Stimulated activated CD4-positive, alpha-beta T cell treated with anti-CD3 and anti-CD28 coated beads, Interleukin-4, amount 100 ng/mL, for 48 hours (primary cell): ENCODE measurements around the gene SPATA16.
"Not testable (repeated sequence)": the region's sequence is repeated elsewhere in the genome, so short reads cannot be mapped to it uniquely, and the experiment has no call there.

ENCODE experiments used
- DNase-seq, 2 donors: peaks; one replicate each; pipeline ENCODE4 v3.0.0-alpha.2; 2020; ENCODE audit warnings: low read depth in 2 of 2

Gene SPATA16

DNA sequence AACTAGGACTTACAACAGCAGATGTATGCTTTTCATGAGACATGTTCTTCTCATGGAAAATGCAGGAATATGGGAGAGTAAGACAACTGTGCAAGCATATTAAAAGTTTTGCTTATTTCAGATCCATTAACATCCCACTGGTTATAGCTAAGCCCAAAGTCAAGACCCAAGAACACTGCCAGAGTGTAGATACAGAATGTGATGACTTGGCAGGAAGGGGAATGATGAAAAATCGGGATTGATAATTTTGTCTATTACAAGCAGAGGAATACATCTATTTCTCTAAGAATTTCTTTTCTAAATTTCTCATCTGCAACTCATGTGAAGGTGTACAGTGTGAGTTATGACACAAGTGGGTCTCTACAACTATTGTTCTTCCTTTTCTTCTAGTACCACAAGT, 76.4 kb downstream of the SPATA16 start:
- DNase-seq, result no peak

- DNase-seq, result no peak
Measured at GRCh38 chr3:173058229-173058628, 82.8 kb downstream of the SPATA16 start.

DNA sequence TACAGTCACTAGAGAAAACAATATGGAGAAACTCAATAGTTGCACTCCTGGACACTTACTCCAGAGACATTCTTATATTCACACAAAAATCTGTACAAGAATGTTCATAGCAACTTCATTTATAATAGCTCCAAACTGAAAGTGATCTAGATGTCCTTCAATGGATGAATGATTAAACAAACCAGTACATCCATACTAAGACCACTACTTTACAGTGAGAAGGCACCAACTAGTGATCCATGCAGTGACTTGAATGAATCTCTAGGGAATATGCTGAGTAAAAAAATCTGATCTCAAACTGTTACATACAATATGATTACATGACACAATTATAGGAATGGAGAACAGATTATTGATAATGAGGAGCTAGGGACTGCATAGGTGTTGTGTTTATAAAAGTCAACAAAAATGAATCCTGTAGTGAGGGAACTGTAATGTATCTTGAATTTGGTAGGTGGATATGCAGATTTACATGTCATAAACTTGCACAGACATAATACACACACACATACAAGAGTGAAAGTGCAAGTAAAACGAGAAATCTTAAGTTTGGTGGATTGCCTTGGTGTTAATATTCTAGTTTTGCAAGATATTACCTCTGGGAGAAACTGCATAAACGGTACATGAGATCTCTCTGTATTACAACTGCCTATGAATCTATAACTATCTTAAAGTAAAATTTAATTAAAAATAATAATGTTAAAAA, 85.7 kb downstream of the SPATA16 start:
- no peak for DNase-seq

GRCh38 chr3:173049360-173049759, 91.7 kb downstream of the SPATA16 start:
- DNase-seq, result no peak

- DNase-seq, result no peak
Measured at GRCh38 chr3:173045770-173046382, 95.2 kb downstream of the SPATA16 start.

GRCh38 chr3:173044998-173045397, 96.0 kb downstream of the SPATA16 start:
- no peak for DNase-seq

DNA sequence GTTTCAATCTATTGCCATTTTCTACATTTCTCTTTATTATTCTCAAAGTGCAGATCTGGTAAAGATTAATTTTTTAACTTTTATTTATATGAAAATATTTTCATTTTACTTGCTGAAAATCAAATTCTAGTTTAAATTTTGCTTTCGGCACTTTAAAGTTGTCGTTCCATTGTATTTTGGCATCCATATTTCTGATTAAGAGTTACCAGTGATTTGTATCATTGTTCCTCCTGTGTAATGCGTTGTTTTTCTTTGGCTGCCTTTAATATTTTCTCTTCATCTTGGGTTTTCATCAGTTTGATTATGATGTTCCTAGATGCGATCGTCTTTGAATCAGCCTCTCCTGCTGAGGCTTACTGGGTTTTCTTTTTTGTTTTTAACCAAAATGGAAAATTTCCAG, 97.3 kb downstream of the SPATA16 start:
- no peak for DNase-seq

DNA sequence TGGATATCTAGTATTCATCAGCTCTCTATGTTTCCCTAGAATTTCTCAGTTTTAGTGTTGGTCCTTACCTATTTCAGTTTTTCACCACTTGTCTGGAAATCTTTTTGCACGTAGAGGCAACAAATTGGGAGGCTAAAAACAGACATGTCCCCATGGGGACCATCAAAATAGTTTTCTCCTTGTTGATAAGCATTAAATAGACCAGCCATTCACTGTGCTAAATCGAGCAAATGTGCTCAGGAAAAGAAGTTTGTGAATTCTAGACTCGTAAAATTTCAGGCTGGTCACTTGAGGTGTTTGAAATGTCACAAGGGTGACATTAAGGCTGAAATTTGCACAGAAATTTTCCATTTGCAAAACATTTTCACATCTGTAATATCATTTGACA, 102.6 kb downstream of the SPATA16 start:
- DNase-seq, result no peak

- DNase-seq, result no peak
Measured at GRCh38 chr3:173037840-173038483, 103.1 kb downstream of the SPATA16 start.

DNA sequence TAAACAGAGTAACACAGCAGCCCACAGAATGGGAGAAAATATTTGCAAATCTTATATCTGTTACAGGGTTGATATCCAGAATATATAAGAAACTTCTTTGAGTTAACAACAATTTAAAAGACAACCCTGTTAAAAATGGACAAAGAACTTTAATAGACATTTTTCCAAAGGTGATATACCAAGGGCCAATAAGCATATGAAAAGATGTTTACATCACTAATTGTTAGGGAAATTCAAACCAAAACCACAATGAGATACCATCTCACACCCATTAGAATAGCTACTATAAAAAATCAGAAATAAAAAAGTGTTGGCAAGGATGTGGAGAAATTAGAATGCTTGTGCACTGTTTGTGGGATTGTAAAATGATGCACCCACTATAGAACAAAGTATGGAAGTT, 110.8 kb downstream of the SPATA16 start:
- DNase-seq, result no peak

DNA sequence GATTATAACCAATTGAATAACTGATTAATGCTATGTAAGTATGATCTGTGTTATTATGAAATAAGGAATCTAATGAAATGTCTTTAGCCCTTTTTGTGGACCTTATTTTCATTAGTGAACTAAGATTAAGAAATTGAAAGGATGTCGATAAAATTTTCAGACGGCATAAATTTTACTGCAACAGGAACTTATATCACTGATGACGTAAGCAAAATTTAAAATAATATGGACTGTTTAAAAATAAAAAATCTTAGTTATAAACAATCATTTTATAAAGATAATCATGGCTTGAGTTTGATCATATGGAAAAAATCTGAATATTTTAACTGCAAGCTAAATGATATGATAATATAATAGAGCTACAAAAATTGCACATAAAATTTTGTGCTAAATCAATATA, 112.7 kb downstream of the SPATA16 start:
- no peak for DNase-seq

GRCh38 chr3:173027429-173027828, 113.6 kb downstream of the SPATA16 start:
- DNase-seq, result no peak

- no peak for DNase-seq
Measured at GRCh38 chr3:173025941-173026340, 115.1 kb downstream of the SPATA16 start.

DNA sequence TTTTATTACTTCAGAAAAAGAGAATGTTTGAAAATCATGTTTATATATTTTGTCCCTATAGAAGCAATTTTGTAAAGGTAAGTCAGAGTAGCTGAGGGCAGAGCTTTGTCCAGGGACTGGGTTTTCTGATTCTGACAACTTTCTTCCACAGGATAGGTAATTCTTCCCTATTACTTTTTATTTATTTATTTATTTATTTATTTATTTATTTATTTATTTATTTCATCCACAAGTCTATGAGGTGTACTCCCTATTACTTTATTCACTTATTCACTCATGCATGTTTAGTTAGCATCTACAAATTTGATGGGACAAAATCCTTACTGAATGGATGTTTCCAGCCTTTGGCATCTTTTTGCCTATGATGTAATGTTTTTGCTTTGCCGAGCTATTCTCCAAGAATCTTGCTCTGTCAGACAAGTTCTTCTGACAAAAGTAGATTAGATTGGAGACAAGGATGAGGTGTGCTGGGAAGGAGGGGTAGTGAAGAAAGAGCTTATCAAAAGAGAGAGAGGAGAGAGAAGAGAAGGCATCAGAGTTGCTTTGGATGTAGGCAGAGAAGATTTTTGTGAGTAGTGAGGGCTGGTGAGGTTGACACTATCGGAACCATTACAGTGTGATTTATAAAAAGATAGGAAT, 119.4 kb downstream of the SPATA16 start:
- no peak for DNase-seq

GRCh38 chr3:173020128-173020527, 120.9 kb downstream of the SPATA16 start:
- DNase-seq, result not testable (repeated sequence)

DNA sequence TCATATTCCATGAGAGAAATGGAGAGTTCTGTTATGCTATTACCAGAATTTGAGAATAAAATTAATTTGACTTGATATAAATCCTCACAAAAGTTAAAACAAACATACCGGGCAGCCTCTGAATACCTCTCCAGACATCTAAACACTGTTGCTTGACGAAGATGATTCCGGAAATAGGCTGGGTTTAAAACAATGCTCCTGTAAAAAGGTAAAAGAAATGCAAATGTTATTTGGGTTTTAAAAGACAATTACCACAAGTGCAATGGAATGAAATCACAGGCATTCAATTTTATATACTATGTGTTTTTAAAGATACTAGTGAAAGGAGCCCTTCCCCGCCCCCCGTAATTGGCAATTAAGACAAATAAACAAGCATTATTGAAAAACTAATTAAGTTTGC, 121.7 kb downstream of the SPATA16 start:
- no peak for DNase-seq

DNA sequence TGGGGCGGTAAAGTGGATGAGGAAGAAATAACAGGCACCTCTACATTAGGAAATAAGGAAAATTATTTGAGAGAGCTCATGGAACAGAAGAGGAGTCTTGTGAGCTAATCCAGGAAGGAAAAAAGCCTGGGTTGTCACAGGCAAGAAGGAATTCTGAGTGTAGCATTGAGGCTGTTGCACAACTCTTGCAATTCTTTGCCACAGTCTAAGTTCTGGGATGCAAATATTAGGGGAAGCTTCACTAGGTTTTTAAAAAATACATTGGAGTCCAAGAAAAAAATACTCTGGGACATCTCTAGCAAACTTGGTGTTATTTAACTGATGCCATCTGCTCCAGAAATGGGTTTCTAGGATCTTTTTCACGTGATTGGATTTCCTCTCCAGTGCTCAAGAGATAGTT, 122.3 kb downstream of the SPATA16 start:
- DNase-seq, result no peak

- DNase-seq, result no peak
Measured at GRCh38 chr3:173013219-173013832, 127.7 kb downstream of the SPATA16 start.

- no peak for DNase-seq
Measured at GRCh38 chr3:173009410-173009809, 131.6 kb downstream of the SPATA16 start.

DNA sequence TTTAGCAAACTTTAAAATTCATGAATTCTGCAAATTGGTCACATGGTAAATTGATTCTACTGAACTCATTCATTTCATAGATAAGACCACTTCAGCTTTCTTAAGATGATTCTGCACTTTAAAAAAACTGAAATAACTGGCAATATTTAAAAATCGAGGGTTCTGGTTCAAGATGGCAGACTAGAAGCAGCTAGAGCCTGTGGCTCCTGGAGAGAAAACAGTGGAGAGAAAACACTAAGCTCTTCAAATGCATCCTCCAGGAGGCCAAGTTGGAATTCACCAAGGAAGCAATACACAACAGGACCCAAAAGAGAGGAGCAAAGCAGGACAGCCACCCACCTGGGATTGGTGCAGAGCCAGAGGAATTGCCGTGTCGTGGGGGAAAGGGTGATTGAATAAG, 132.1 kb downstream of the SPATA16 start:
- no peak for DNase-seq

GRCh38 chr3:173007079-173007723, 133.8 kb downstream of the SPATA16 start:
- DNase-seq, result no peak

DNA sequence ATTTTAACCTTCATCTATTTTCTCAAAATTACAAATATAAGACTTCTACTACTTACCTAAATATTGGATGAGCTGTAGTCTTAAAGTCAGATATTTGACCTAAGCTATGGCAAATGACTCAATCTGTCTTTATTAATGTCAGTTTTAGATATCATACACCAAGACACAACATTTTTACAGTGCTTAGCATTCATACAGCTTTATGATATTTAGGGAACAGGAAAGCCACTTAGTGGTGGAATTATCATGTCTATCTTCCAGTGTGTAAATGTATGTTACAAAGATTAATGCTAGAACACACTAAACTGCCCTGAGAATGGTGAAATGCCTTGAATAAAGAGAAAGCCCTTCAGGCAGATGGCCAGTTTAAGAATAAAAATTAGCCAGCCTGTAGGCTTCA, 135.0 kb downstream of the SPATA16 start:
- no peak for DNase-seq
